Measurements from ENCODE around the gene PEX26.

The PEX26 gene

DNA sequence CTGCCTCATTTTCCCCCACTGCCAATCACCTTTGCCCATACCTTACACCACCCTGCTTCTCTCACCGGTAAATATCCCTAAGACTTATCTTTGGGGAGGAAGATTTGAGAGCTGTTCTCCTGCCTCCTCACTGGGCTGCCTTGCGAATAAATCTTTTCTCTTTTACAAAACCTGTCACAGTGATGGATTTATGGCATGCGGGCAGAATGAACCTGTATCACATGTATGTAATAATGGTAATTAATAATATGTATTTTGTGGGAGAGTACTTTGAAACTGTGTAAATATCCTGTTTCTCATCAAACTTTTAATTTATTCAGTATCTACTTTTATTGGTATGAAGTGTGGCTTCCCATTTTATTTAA, 68.6 kb downstream of the PEX26 start:
- Histone ChIP-seq H3K27ac (no peak overlapping the region), H3K9ac (ENCODE audit: insufficient read length) (no peak overlapping the region), H3K36me3 (ENCODE audit: insufficient read depth, low read length) (no peaks in the 10 kb centered on the region), H3K9me3 (ENCODE audit: low read depth, low read length) (no peaks in the 10 kb centered on the region), H3K4me3 (no peak overlapping the region)
- TF ChIP-seq POLR2AphosphoS5 (IDR thresholded peaks at IDR 0.05; ENCODE audit: borderline replicate concordance, low read depth, low read length) (no peak), EZH2 (IDR thresholded peaks at IDR 0.05) (no peak), FOXP2 (optimal IDR thresholded peaks at IDR 0.05; ENCODE audit: control extremely low read depth, extremely low read length, insufficient read depth) (no peak)
- no peak for DNase-seq (ENCODE audit: low read depth, low spot score)

GRCh38 chr22:18147791-18148190, 70.0 kb downstream of the PEX26 start:
- Histone ChIP-seq H3K27ac (no peak overlapping the region), H3K9ac (ENCODE audit: insufficient read length) (no peak overlapping the region), H3K9me3 (ENCODE audit: low read depth, low read length) (no peaks in the 10 kb centered on the region), H3K36me3 (ENCODE audit: insufficient read depth, low read length) (no peaks in the 10 kb centered on the region), H3K4me3 (no peak overlapping the region)
- TF ChIP-seq EZH2 (IDR thresholded peaks at IDR 0.05) (no peak), FOXP2 (optimal IDR thresholded peaks at IDR 0.05; ENCODE audit: control extremely low read depth, extremely low read length, insufficient read depth) (no peak), POLR2AphosphoS5 (IDR thresholded peaks at IDR 0.05; ENCODE audit: borderline replicate concordance, low read depth, low read length) (no peak)
- DNase-seq (ENCODE audit: low read depth, low spot score), result no peak

GRCh38 chr22:18148293-18148965, 70.6 kb downstream of the PEX26 start:
- Histone ChIP-seq H3K27ac (no peak overlapping the region), H3K36me3 (ENCODE audit: insufficient read depth, low read length) (no peaks in the 10 kb centered on the region), H3K9ac (ENCODE audit: insufficient read length) (no peak overlapping the region), H3K4me3 (no peak overlapping the region), H3K9me3 (ENCODE audit: low read depth, low read length) (no peaks in the 10 kb centered on the region)
- DNase-seq (ENCODE audit: low read depth, low spot score), result no peak
- no peak for TF ChIP-seq FOXP2 (optimal IDR thresholded peaks at IDR 0.05; ENCODE audit: control extremely low read depth, extremely low read length, insufficient read depth)
- no peak for TF ChIP-seq EZH2 (IDR thresholded peaks at IDR 0.05)
- TF ChIP-seq POLR2AphosphoS5 (IDR thresholded peaks at IDR 0.05; ENCODE audit: borderline replicate concordance, low read depth, low read length), result no peak

DNA sequence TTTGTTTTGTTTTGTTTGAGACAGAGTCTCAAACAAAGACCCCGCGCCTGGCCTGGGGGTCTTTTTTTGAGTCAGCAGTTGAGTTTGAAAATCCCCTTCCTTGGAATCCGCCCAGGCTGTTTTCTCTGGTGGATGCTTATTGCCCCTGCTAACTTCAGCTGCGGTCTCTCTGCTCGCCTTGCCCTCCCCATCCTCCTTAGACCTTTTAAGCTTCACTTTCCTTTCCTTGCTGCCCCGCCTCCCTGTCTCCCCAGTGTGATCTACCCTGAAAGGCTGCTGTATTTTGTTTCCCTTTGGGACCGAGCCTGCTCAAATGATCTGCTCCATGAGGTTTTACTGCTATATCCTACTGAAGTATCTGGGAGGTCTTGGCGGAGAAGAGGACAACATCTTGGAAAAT, 74.7 kb downstream of the PEX26 start:
- Histone ChIP-seq H3K4me3 (no peak overlapping the region), H3K9ac (ENCODE audit: insufficient read length) (no peak overlapping the region)
- TF ChIP-seq POLR2AphosphoS5 (IDR thresholded peaks at IDR 0.05; ENCODE audit: borderline replicate concordance, low read depth, low read length), result no peak
- TF ChIP-seq FOXP2 (optimal IDR thresholded peaks at IDR 0.05; ENCODE audit: control extremely low read depth, extremely low read length, insufficient read depth), result no peak
- no peak for TF ChIP-seq EZH2 (IDR thresholded peaks at IDR 0.05)

DNA sequence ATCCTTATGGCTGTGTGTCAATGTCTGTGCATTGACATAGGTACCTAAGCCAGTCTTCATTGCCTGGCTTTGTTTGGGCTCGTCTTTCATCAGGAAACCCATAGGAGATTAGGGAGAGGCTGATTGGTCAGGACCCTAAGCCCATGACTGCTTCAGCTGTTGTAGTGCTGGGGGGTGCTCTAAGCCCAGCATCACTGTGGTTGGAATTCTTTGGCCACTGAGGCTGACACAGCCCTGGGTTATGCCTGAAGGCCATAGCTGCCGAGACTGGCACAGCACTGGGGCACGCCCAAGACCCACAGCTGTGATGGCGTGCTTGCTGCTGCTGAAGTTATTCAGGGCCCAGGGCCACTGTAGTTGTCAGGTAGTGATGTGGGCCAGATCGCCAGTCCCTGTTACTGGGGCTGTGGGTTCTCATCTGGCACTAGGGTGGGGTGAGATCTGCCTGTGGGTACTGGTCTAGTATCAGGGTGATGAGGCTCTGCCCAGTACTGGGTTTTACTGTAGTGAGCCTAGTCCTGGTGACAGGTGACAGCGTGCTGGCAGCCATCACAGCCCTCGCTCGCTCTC, 77.1 kb downstream of the PEX26 start:
- Histone ChIP-seq H3K36me3 (ENCODE audit: insufficient read depth, low read length) (no peaks in the 10 kb centered on the region), H3K9ac (ENCODE audit: insufficient read length) (no peak overlapping the region), H3K27ac (no peak overlapping the region), H3K4me3 (no peak overlapping the region), H3K9me3 (ENCODE audit: low read depth, low read length) (no peaks in the 10 kb centered on the region)
- no peak for DNase-seq (ENCODE audit: low read depth, low spot score)
- TF ChIP-seq POLR2AphosphoS5 (IDR thresholded peaks at IDR 0.05; ENCODE audit: borderline replicate concordance, low read depth, low read length) (no peak), EZH2 (IDR thresholded peaks at IDR 0.05) (no peak), FOXP2 (optimal IDR thresholded peaks at IDR 0.05; ENCODE audit: control extremely low read depth, extremely low read length, insufficient read depth) (no peak)

More for the DNA sequence above, 74.7 kb downstream of the PEX26 start:
- no peak for DNase-seq (ENCODE audit: low read depth, low spot score)
- no peak overlapping the region for H3K27ac ChIP-seq
- no peaks in the 10 kb centered on the region for H3K9me3 ChIP-seq (ENCODE audit: low read depth, low read length)
- no peaks in the 10 kb centered on the region for H3K36me3 ChIP-seq (ENCODE audit: insufficient read depth, low read length)
